ENCODE results near the gene COX11. TPM values are rescaled to one million over a fixed set of nuclear protein-coding genes. Genes with fewer than 3 reads are reported as not detected.

Gene COX11
- total RNA-seq, 4 donors from 2014 or later = 30.3 to 43.1 (median 31.7) TPM

- 82% methylated on average over 1 of the region's 1 CpG for WGBS
- no peak for DNase-seq (ENCODE audit: low spot score in 2 of 2)
- no peak overlapping the region for H3K27ac ChIP-seq
Measured at GRCh38 chr17:54937426-54937825, 31.0 kb downstream of the COX11 start.

DNA sequence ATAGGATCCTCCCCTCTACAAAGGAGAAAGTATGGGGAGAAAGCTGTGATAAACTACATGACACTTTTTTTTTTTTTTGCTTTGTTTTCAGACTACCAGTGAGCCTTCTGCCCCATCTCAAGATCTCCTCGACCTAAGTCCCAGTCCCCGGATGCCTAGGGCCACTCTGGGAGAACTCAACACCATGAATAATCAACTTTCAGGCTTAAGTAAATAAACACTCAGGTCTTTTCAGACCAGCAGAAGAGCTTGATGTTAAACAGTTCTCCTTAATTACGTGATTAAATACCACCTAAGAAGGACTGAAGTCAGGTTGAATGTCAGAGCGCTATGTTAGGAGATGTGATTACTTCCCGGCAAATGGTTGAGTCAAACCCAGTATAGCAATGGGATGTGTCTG lies 31.4 kb downstream of the COX11 start:
- Histone ChIP-seq H3K4me1 (no peaks in the 10 kb centered on the region), H3K9me3 (no peaks in the 10 kb centered on the region), H3K36me3 (peaks cover 38% of the 10 kb centered on the region), H3K27ac (no peak overlapping the region), H3K27me3 (no peaks in the 10 kb centered on the region), H3K4me3 (no peak overlapping the region)
- 82% methylated on average over 5 of the region's 5 CpGs for WGBS
- DNase-seq (ENCODE audit: low spot score in 2 of 2) = no peak
- TF ChIP-seq POLR2A (IDR thresholded peaks at IDR 0.05) = no peak
- no peak for TF ChIP-seq POLR2AphosphoS5 (IDR thresholded peaks at IDR 0.05)
- no peak for TF ChIP-seq CTCF (IDR thresholded peaks at IDR 0.05)
- TF ChIP-seq EP300 (IDR thresholded peaks at IDR 0.05) = no peak

More at GRCh38 chr17:54937426-54937825, 31.0 kb downstream of the COX11 start:
- Histone ChIP-seq H3K4me1 (no peaks in the 10 kb centered on the region), H3K36me3 (peaks cover 38% of the 10 kb centered on the region), H3K9me3 (no peaks in the 10 kb centered on the region), H3K27me3 (no peaks in the 10 kb centered on the region), H3K4me3 (no peak overlapping the region)
- no peak for TF ChIP-seq POLR2AphosphoS5 (IDR thresholded peaks at IDR 0.05)
- TF ChIP-seq EP300 (IDR thresholded peaks at IDR 0.05) = no peak
- TF ChIP-seq CTCF (IDR thresholded peaks at IDR 0.05) = no peak
- no peak for TF ChIP-seq POLR2A (IDR thresholded peaks at IDR 0.05)

DNA sequence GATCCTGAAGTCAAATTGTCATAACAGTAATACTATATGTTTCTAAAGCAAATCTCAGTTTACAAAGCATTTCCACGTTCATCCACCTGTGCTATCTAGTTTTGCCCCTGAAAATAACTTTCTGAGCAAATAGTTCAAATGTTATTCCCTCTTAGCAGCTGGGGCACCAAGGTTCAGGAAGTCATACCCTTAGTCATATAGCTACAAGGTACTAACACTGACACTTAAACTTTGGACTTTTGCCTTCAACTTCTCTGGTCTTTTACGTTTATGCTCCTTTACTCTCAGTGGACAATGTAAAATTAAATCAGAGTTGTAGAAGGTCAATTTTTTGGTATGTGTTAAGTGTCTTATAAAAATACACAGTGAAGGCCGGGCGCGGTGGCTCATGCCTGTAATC lies 33.0 kb downstream of the COX11 start:
- H3K27me3 ChIP-seq = no peaks in the 10 kb centered on the region
- no peak overlapping the region for H3K4me3 ChIP-seq
- TF ChIP-seq POLR2AphosphoS5 (IDR thresholded peaks at IDR 0.05) (no peak), EP300 (IDR thresholded peaks at IDR 0.05) (no peak)
- no peak for DNase-seq (ENCODE audit: low spot score in 2 of 2)
- H3K4me1 ChIP-seq = no peaks in the 10 kb centered on the region
- H3K27ac ChIP-seq = no peak overlapping the region
- H3K36me3 ChIP-seq = peaks cover 44% of the 10 kb centered on the region
- no peaks in the 10 kb centered on the region for H3K9me3 ChIP-seq
- WGBS = 92% methylated on average over 5 of the region's 5 CpGs

GRCh38 chr17:54933921-54934320 lies 34.5 kb downstream of the COX11 start:
- Histone ChIP-seq H3K27me3 (no peaks in the 10 kb centered on the region), H3K36me3 (peaks cover 37% of the 10 kb centered on the region), H3K4me3 (no peak overlapping the region), H3K4me1 (no peaks in the 10 kb centered on the region), H3K9me3 (no peaks in the 10 kb centered on the region), H3K27ac (no peak overlapping the region)
- 89% methylated on average over 3 of the region's 3 CpGs for WGBS
- no peak for DNase-seq (ENCODE audit: low spot score in 2 of 2)
- no peak for TF ChIP-seq POLR2AphosphoS5 (IDR thresholded peaks at IDR 0.05)
- TF ChIP-seq CTCF (IDR thresholded peaks at IDR 0.05) = no peak
- no peak for TF ChIP-seq POLR2A (IDR thresholded peaks at IDR 0.05)
- TF ChIP-seq EP300 (IDR thresholded peaks at IDR 0.05) = no peak

GRCh38 chr17:54932711-54933110 lies 35.7 kb downstream of the COX11 start:
- Histone ChIP-seq H3K4me1 (no peaks in the 10 kb centered on the region), H3K36me3 (peaks cover 35% of the 10 kb centered on the region), H3K27me3 (no peaks in the 10 kb centered on the region), H3K4me3 (no peak overlapping the region), H3K9me3 (no peaks in the 10 kb centered on the region), H3K27ac (no peak overlapping the region)
- WGBS = 0% methylated on average over 1 of the region's 1 CpG
- no peak for DNase-seq (ENCODE audit: low spot score in 2 of 2)
- TF ChIP-seq POLR2AphosphoS5 (IDR thresholded peaks at IDR 0.05) = no peak
- no peak for TF ChIP-seq POLR2A (IDR thresholded peaks at IDR 0.05)
- no peak for TF ChIP-seq EP300 (IDR thresholded peaks at IDR 0.05)
- TF ChIP-seq CTCF (IDR thresholded peaks at IDR 0.05) = no peak

DNA sequence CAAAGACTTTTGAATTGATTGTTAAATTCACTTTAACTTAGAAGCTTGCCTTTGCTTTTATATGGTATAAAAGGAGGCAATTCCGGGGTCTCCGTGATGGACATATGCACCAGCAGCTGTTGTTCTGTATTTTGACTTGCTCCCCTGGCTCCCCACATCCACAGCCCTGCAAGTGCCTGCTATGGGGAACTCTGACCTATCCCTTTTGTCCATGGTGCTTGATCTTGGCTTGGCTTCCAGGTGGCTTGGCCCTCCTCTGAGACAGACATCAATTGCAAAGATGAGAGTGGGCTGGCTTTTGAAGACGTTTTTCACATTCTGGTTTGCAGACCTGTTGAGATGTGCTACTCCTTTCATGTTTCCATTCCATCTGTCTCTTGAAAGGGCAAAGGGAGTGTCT lies 40.9 kb downstream of the COX11 start:
- DNase-seq (ENCODE audit: low spot score in 2 of 2) = no peak
- WGBS = 77% methylated on average over 3 of the region's 3 CpGs
- Histone ChIP-seq H3K27ac (no peak overlapping the region), H3K9me3 (no peaks in the 10 kb centered on the region), H3K27me3 (no peaks in the 10 kb centered on the region), H3K4me3 (no peak overlapping the region), H3K36me3 (peaks cover 14% of the 10 kb centered on the region), H3K4me1 (no peaks in the 10 kb centered on the region)
- TF ChIP-seq POLR2A (IDR thresholded peaks at IDR 0.05) (no peak), POLR2AphosphoS5 (IDR thresholded peaks at IDR 0.05) (no peak), CTCF (IDR thresholded peaks at IDR 0.05) (no peak), EP300 (IDR thresholded peaks at IDR 0.05) (no peak)
